SK-N-SH (cell line): ENCODE measurements around the gene CHID1. TPM values are rescaled to one million over a fixed set of nuclear protein-coding genes. Genes with fewer than 3 reads are reported as not detected.

Experiments
- CTCF ChIA-PET: fragments of 300-600, 350-600 bp; formaldehyde crosslinking; extraction: SDS; loops from one replicate; lab custom pipeline; 2021; lab: Yijun Ruan, JAX
- POLR2A ChIA-PET: fragments of 350-600 bp; sonication (Branson Sonifier 250); formaldehyde crosslinking; extraction: SDS; loops from one replicate; lab custom pipeline; 2020; ENCODE audit warnings: antibody characterized with exemption, inconsistent platforms; lab: Yijun Ruan, JAX
- DNase-seq: peaks from one replicate; pipeline ENCODE4 v3.0.0; 2012
- H2AFZ ChIP-seq: fragments of 200-600 bp; sonication (generic); 2 replicates; pipeline ENCODE4 v1.8.1; 2016; ENCODE audit warnings: antibody characterized with exemption, mild to moderate bottlenecking, low read depth
- H3F3A ChIP-seq: fragments of 200-600 bp; sonication (generic); replicated peaks from 2 replicates; pipeline ENCODE3; 2016; ENCODE audit warnings: antibody characterized with exemption, mild to moderate bottlenecking; ENCODE audit not compliant: insufficient read depth
- H3K27ac ChIP-seq, 2 experiments: fragments of 200-500 bp in 1 of 2; fragments of 200-600 bp in 1 of 2; sonication (Bioruptor generic) in 1 of 2; sonication (generic), shearing (Covaris generic) in 1 of 2; 2 replicates each; pipeline versions ENCODE4 v1.5.1 to v1.6.1; 2014 to 2016; ENCODE audit warnings: low read depth in 2 of 2, inconsistent platforms in 1 of 2, low read length in 1 of 2, mild to moderate bottlenecking in 1 of 2, mixed read lengths in 1 of 2
- H3K27me3 ChIP-seq: fragments of 200-600 bp; sonication (generic), shearing (Covaris generic); 2 replicates; pipeline ENCODE4 v1.6.1; 2016; ENCODE audit warnings: mixed run types; ENCODE audit not compliant: insufficient read depth
- H3K36me3 ChIP-seq, 2 experiments: fragments of 200-500 bp in 1 of 2; fragments of 200-600 bp in 1 of 2; sonication (Bioruptor generic) in 1 of 2; sonication (generic) in 1 of 2; replicated peaks in 1 of 2; 2 replicates each; pipeline versions ENCODE3 to v1.5.1; 2014 to 2016; ENCODE audit warnings: low read length in 1 of 2, mild to moderate bottlenecking in 1 of 2; ENCODE audit not compliant: insufficient read depth in 2 of 2, control insufficient read depth in 1 of 2
- H3K4me1 ChIP-seq, 2 experiments: fragments of 200-500 bp in 1 of 2; fragments of 200-600 bp in 1 of 2; sonication (Bioruptor generic) in 1 of 2; sonication (generic), shearing (Covaris generic) in 1 of 2; 2 replicates each; pipeline versions ENCODE4 v1.5.1 to v1.6.1; 2014 to 2016; ENCODE audit warnings: low read depth in 1 of 2, low read length in 1 of 2, mixed run types in 1 of 2; ENCODE audit not compliant: insufficient read depth in 2 of 2, control insufficient read depth in 1 of 2
- H3K4me2 ChIP-seq: fragments of 200-600 bp; sonication (generic), shearing (Covaris generic); 2 replicates; pipeline ENCODE4 v1.6.1; 2017; ENCODE audit warnings: mixed run types
- H3K4me3 ChIP-seq, 2 experiments: fragments of 200-500 bp in 1 of 2; fragments of 200-600 bp in 1 of 2; sonication (Bioruptor generic) in 1 of 2; sonication (generic), shearing (Covaris generic) in 1 of 2; 2 replicates each; pipeline versions ENCODE4 v1.5.1 to v1.8.1; 2014 to 2016; ENCODE audit warnings: low read depth in 2 of 2, inconsistent platforms in 1 of 2, low read length in 1 of 2, mild to moderate bottlenecking in 1 of 2, mixed read lengths in 1 of 2, moderate library complexity in 1 of 2
- H3K79me2 ChIP-seq: fragments of 200-600 bp; sonication (generic); 2 replicates; pipeline ENCODE4 v1.8.1; 2017; ENCODE audit warnings: mild to moderate bottlenecking; ENCODE audit not compliant: insufficient read depth
- H3K9ac ChIP-seq: fragments of 200-600 bp; sonication (generic); 2 replicates; pipeline ENCODE4 v1.6.1; 2017; ENCODE audit warnings: mixed run types
- H3K9me2 ChIP-seq: fragments of 200-600 bp; sonication (generic); 2 replicates; pipeline ENCODE4 v1.6.1; 2017; ENCODE audit warnings: mixed run types
- H3K9me3 ChIP-seq: fragments of 200-600 bp; sonication (generic); 2 replicates; pipeline ENCODE4 v1.6.1; 2017; ENCODE audit warnings: mixed run types, mild to moderate bottlenecking, moderate library complexity
- H4K20me1 ChIP-seq: fragments of 200-600 bp; sonication (generic); 2 replicates; pipeline ENCODE4 v1.6.1; 2017; ENCODE audit warnings: mild to moderate bottlenecking, mixed run types; ENCODE audit not compliant: insufficient read depth
- ELF1 ChIP-seq: IDR thresholded peaks from 2 replicates; pipeline ENCODE4 v1.4.0; 2012
- EP300 ChIP-seq, 2 experiments: IDR thresholded peaks; 2 replicates each; pipeline versions ENCODE4 v1.4.0 to v1.6.1; 2012; ENCODE audit warnings: borderline replicate concordance in 1 of 2, low read depth in 1 of 2, low read length in 1 of 2
- FOXM1 ChIP-seq: IDR thresholded peaks from 2 replicates; pipeline ENCODE4 v1.4.0; 2012; ENCODE audit warnings: low read depth, mild to moderate bottlenecking
- IRF3 ChIP-seq: fragments of 150-350 bp; IDR thresholded peaks from 2 replicates; pipeline ENCODE4 v1.6.1; 2016; ENCODE audit warnings: mild to moderate bottlenecking, low read depth, low read length
- JUND ChIP-seq: IDR thresholded peaks from 2 replicates; pipeline ENCODE4 v1.4.0; 2012
- MAX ChIP-seq: IDR thresholded peaks from 2 replicates; pipeline ENCODE4 v1.4.0; 2012; ENCODE audit warnings: low read depth
- MEF2A ChIP-seq: IDR thresholded peaks from 2 replicates; pipeline ENCODE4 v1.4.0; 2012; ENCODE audit warnings: low read depth, borderline replicate concordance
- MXI1 ChIP-seq: IDR thresholded peaks from 2 replicates; pipeline ENCODE4 v1.6.1; 2012; ENCODE audit warnings: mild to moderate bottlenecking, low read depth, low read length, improper control_type of control experiment
- NFIC ChIP-seq: IDR thresholded peaks from 2 replicates; pipeline ENCODE4 v1.4.0; 2012; ENCODE audit warnings: borderline replicate concordance
- PBX3 ChIP-seq: IDR thresholded peaks from 2 replicates; pipeline ENCODE4; 2012
- POLR2AphosphoS5 ChIP-seq: IDR thresholded peaks from 2 replicates; pipeline ENCODE4 v1.6.1; 2012; ENCODE audit warnings: low read depth, low read length
- RAD21 ChIP-seq: IDR thresholded peaks from 2 replicates; pipeline ENCODE4 v1.6.1; 2012; ENCODE audit warnings: mild to moderate bottlenecking, low read length
- RCOR1 ChIP-seq: fragments of 150-350 bp; IDR thresholded peaks from 2 replicates; pipeline ENCODE4 v1.6.1; 2017; ENCODE audit warnings: antibody characterized with exemption, low read length
- RXRA ChIP-seq: IDR thresholded peaks from 2 replicates; pipeline ENCODE4 v1.4.0; 2012; ENCODE audit warnings: low read depth, mild to moderate bottlenecking, borderline replicate concordance
- TAF1 ChIP-seq: IDR thresholded peaks from 2 replicates; pipeline ENCODE4 v1.6.1; 2012; ENCODE audit warnings: low read depth, mild to moderate bottlenecking, low read length, moderate library complexity, borderline replicate concordance
- TCF12 ChIP-seq: IDR thresholded peaks from 2 replicates; pipeline ENCODE4 v1.4.0; 2012
- TEAD4 ChIP-seq: IDR thresholded peaks from 2 replicates; pipeline ENCODE4 v1.4.0; 2012; ENCODE audit warnings: mild to moderate bottlenecking, borderline replicate concordance; ENCODE audit not compliant: insufficient read depth
- USF2 ChIP-seq: fragments of 150-350 bp; IDR thresholded peaks from 2 replicates; pipeline ENCODE4 v1.6.1; 2017; ENCODE audit warnings: antibody characterized with exemption, low read length, low read depth, borderline replicate concordance
- YY1 ChIP-seq: IDR thresholded peaks from 2 replicates; pipeline ENCODE4 v1.4.0; 2012; ENCODE audit warnings: low read depth, mild to moderate bottlenecking
- WGBS: methylation state at CpG from one replicate; pipeline ENCODE4 v1.1.6; 2017; ENCODE audit warnings: low lambda C conversion rate; 5-methylcytosine and 5-hydroxymethylcytosine counted together
- polyA plus RNA-seq, 3 experiments: library from polyadenylated mRNA; depleted of rRNA; stranded (reverse); fragments of >200 nt; gene quantifications; 2 replicates each; pipeline ENCODE4 v1.2.3, GENCODE V29; 2012

CHID1 gene
- polyA plus RNA-seq, 1 of the 3 experiments (the other 2 are of a cell fraction), result 231 TPM

GRCh38 chr11:880447-880846 lies 30.2 kb downstream of the CHID1 start:
- Histone ChIP-seq H3K9me3 (no peaks in the 10 kb centered on the region), H3K9ac (no peak overlapping the region), H3K79me2 (no peaks in the 10 kb centered on the region), H3K27ac (no peak overlapping the region), H3K27me3 (no peaks in the 10 kb centered on the region), H3K4me3 (no peak overlapping the region), H3K36me3 (peaks cover 0 to 6% of the 10 kb centered on the region in 2 experiments)
- POLR2A ChIA-PET, result no interaction called here
- TF ChIP-seq IRF3, result no peak
- TF ChIP-seq, all 33 proteins: peak for 0
- H3K4me1 ChIP-seq, result peaks cover 0 to 2% of the 10 kb centered on the region in 2 experiments; a peak in 1 of 4 replicates
- H2AFZ ChIP-seq, result no peak overlapping the region
- H3K9me2 ChIP-seq, result no peaks in the 10 kb centered on the region
- H4K20me1 ChIP-seq, result no peaks in the 10 kb centered on the region
- CTCF ChIA-PET, result no interaction called here
- WGBS, result 85% methylated on average over 10 of the region's 14 CpGs
- no peak overlapping the region for H3K4me2 ChIP-seq
- H3F3A ChIP-seq, result peaks cover 3% of the 10 kb centered on the region
- no peak for DNase-seq

- H3K4me2 ChIP-seq, result no peak overlapping the region
- no peak for TF ChIP-seq MEF2A
- TF ChIP-seq TAF1, result no peak
- no peak for TF ChIP-seq FOXM1
- no peak for TF ChIP-seq EP300 (IDR thresholded peaks at IDR 0.05; ENCODE audit: borderline replicate concordance in 1 of 2, low read depth in 1 of 2, low read length in 1 of 2)
- TF ChIP-seq, all 33 proteins: peak for 0
- no peaks in the 10 kb centered on the region for H3K27me3 ChIP-seq
- H3K4me3 ChIP-seq, result no peak overlapping the region
- H2AFZ ChIP-seq, result no peak overlapping the region
- no peaks in the 10 kb centered on the region for H3K9me2 ChIP-seq
- H3K27ac ChIP-seq, result no peak overlapping the region
- H3F3A ChIP-seq, result peaks cover 3% of the 10 kb centered on the region
- peak; percentile 71 for DNase-seq
- H3K9ac ChIP-seq, result no peak overlapping the region
- no peaks in the 10 kb centered on the region for H3K79me2 ChIP-seq
- peaks cover 0 to 6% of the 10 kb centered on the region in 2 experiments for H3K36me3 ChIP-seq
- ChIA-PET CTCF (interaction anchor here (0.6 to 1.2 kb wide), 2 partner anchors 17 to 174 kb away, joined by 3 read pairs; no protein-coding TSS in a partner anchor), POLR2A (interaction anchor here (1.1 to 1.5 kb wide), 2 partner anchors 14 to 18 kb away, joined by 3 to 4 read pairs; no protein-coding TSS in a partner anchor)
- peaks cover 0 to 2% of the 10 kb centered on the region in 2 experiments; a peak in 1 of 4 replicates for H3K4me1 ChIP-seq
- no peaks in the 10 kb centered on the region for H4K20me1 ChIP-seq
- whole genome bisulfite sequencing, result 94% methylated on average over 11 of the region's 11 CpGs
- no peaks in the 10 kb centered on the region for H3K9me3 ChIP-seq
Measured at GRCh38 chr11:877565-877964, 33.0 kb downstream of the CHID1 start.

- peaks cover 0 to 6% of the 10 kb centered on the region in 2 experiments for H3K36me3 ChIP-seq
- ChIA-PET CTCF (no interaction called here), POLR2A (interaction anchor here (1.1 to 1.5 kb wide), 2 partner anchors 15 to 17 kb away, joined by 3 to 4 read pairs; no protein-coding TSS in a partner anchor)
- no peaks in the 10 kb centered on the region for H3K9me2 ChIP-seq
- WGBS, result 90% methylated on average over 2 of the region's 12 CpGs
- peaks cover 0 to 2% of the 10 kb centered on the region in 2 experiments; a peak in 1 of 4 replicates for H3K4me1 ChIP-seq
- DNase-seq, result no peak
- H2AFZ ChIP-seq, result no peak overlapping the region
- H3K9ac ChIP-seq, result no peak overlapping the region
- H3K4me3 ChIP-seq, result no peak overlapping the region
- TF ChIP-seq MAX (no peak), MEF2A (no peak), IRF3 (no peak), NFIC (no peak), USF2 (no peak), JUND (no peak), POLR2AphosphoS5 (no peak), MXI1 (no peak), YY1 (no peak), FOXM1 (no peak), ELF1 (no peak), PBX3 (no peak), RXRA (no peak), TCF12 (no peak), TEAD4 (no peak), RAD21 (no peak), RCOR1 (no peak)
- no peaks in the 10 kb centered on the region for H3K9me3 ChIP-seq
- H3K4me2 ChIP-seq, result no peak overlapping the region
- no peaks in the 10 kb centered on the region for H4K20me1 ChIP-seq
- H3K27ac ChIP-seq, result no peak overlapping the region
- no peaks in the 10 kb centered on the region for H3K27me3 ChIP-seq
- no peaks in the 10 kb centered on the region for H3K79me2 ChIP-seq
- H3F3A ChIP-seq, result peaks cover 3% of the 10 kb centered on the region
Measured at GRCh38 chr11:876545-876944, 34.1 kb downstream of the CHID1 start.
